Left lung (tissue), 10 donors: ENCODE results near the gene CACNA1I. TPM values are rescaled to one million over a fixed set of nuclear protein-coding genes. Genes with fewer than 3 reads are reported as not detected.

Experiments used
- ATAC-seq: fragments of 200-7000 bp; cut with Tn5 transposase; one replicate; pipeline ENCODE4 v1.9.1; 2020; ENCODE audit warnings: moderate library complexity
- DNase-seq, 4 donors: peaks; one replicate each; pipeline ENCODE4 v3.0.0-alpha.2; 2013 to 2020
- H3K27ac ChIP-seq, 2 donors: fragments of 200-600 bp; sonication (generic) in 1 of 2; one replicate each; pipeline versions ENCODE4 v1.5.0 to v1.8.0; 2020 to 2021
- H3K27me3 ChIP-seq, 2 donors: fragments of 200-600 bp; sonication (generic) in 1 of 2; one replicate each; pipeline versions ENCODE4 v1.5.0 to v1.8.0; 2020 to 2021
- H3K36me3 ChIP-seq, 2 donors: fragments of 200-600 bp; sonication (generic) in 1 of 2; one replicate each; pipeline versions ENCODE4 v1.5.0 to v1.8.0; 2020 to 2021
- H3K4me1 ChIP-seq, 2 donors: fragments of 200-600 bp; one replicate each; pipeline ENCODE4 v1.8.0; 2021
- H3K4me3 ChIP-seq, 2 donors: fragments of 200-600 bp; sonication (generic) in 1 of 2; one replicate each; pipeline versions ENCODE4 v1.5.0 to v1.8.0; 2020 to 2021; ENCODE audit warnings: mild to moderate bottlenecking in 1 of 2
- H3K9me3 ChIP-seq, 2 donors: fragments of 200-600 bp; sonication (generic) in 1 of 2; one replicate each; pipeline versions ENCODE4 v1.5.0 to v1.8.0; 2020 to 2021
- CTCF ChIP-seq, 2 donors: fragments of 200-600 bp; sonication (generic) in 1 of 2; IDR thresholded peaks; one replicate each; pipeline versions ENCODE4 v1.5.0 to v1.8.0; 2021; ENCODE audit warnings: antibody characterized with exemption in 2 of 2
- intact Hi-C, 2 donors: fragments of 100-400 bp; cut with DNase I; formaldehyde crosslinking; loops; one replicate each; pipeline versions ENCODE4 v1.11.2 to v1.14.2; 2022
- polyA plus RNA-seq, 6 donors: library from polyadenylated mRNA; unstranded; fragments of 120-200 nt; gene quantifications; one replicate each; pipeline ENCODE4 v1.2.1, GENCODE V29; 2013; ENCODE audit not compliant: insufficient read length in 6 of 6
- total RNA-seq, 2 donors: library from RNA; stranded (reverse); fragmentation: NEBNext Ultra II Directional; extraction: Animal tissue kit (Norgen Biotek cat#: 25700); gene quantifications; one replicate each; pipeline ENCODE4 v1.2.1, GENCODE V29; 2021
- donor health status: DM: no; HTN: yes; CAD: no.
- donor health status: DM: no; HTN: no; CAD: no.

The CACNA1I gene
- total and polyA plus RNA-seq, 8 donors = 0.03 to 0.35 (median 0.09) TPM

GRCh38 chr22:39545386-39546365 is 24.9 kb upstream of the CACNA1I start:
- intact Hi-C loops = loop anchor here in 1 of 2 donors (10.0 kb wide), 1 partner anchor 809 kb away; no protein-coding TSS in a partner anchor
- DNase-seq = peak in 1 of 4 donors; percentile 68
- ATAC-seq = peak; percentile 81
- Histone ChIP-seq H3K27ac (no peak overlapping the region), H3K4me3 (no peak overlapping the region), H3K27me3 (peaks cover 0 to 82% of the 10 kb centered on the region in 2 donors), H3K9me3 (no peaks in the 10 kb centered on the region), H3K36me3 (no peaks in the 10 kb centered on the region), H3K4me1 (no peaks in the 10 kb centered on the region)
- no peak for TF ChIP-seq CTCF (IDR thresholded peaks at IDR 0.05)

- intact Hi-C loops = loop anchor here in 1 of 2 donors (10.0 kb wide), 1 partner anchor 808 kb away; no protein-coding TSS in a partner anchor
These were observed 23.5 kb upstream of the CACNA1I start for GRCh38 chr22:39546889-39547586.

GRCh38 chr22:39547587-39547947 is 23.0 kb upstream of the CACNA1I start:
- TF ChIP-seq CTCF (IDR thresholded peaks at IDR 0.05) = no peak
- no peaks in the 10 kb centered on the region for H3K9me3 ChIP-seq
- DNase-seq (no peak), ATAC-seq (no peak)
- intact Hi-C loops = loop anchor here in 1 of 2 donors (10.0 kb wide), 1 partner anchor 807 kb away; no protein-coding TSS in a partner anchor
- no peak overlapping the region for H3K4me3 ChIP-seq
- no peaks in the 10 kb centered on the region for H3K4me1 ChIP-seq
- peaks cover 0 to 96% of the 10 kb centered on the region in 2 donors for H3K27me3 ChIP-seq
- H3K27ac ChIP-seq = no peak overlapping the region
- no peaks in the 10 kb centered on the region for H3K36me3 ChIP-seq

More at GRCh38 chr22:39546889-39547586, 23.5 kb upstream of the CACNA1I start:
- no peaks in the 10 kb centered on the region for H3K4me1 ChIP-seq
- no peak overlapping the region for H3K4me3 ChIP-seq
- peaks cover 0 to 95% of the 10 kb centered on the region in 2 donors for H3K27me3 ChIP-seq
- H3K9me3 ChIP-seq = no peaks in the 10 kb centered on the region
- ATAC-seq = no peak
- no peak for TF ChIP-seq CTCF (IDR thresholded peaks at IDR 0.05)
- no peaks in the 10 kb centered on the region for H3K36me3 ChIP-seq
- DNase-seq = no peak
- H3K27ac ChIP-seq = no peak overlapping the region

GRCh38 chr22:39553429-39553828 is 17.1 kb upstream of the CACNA1I start:
- DNase-seq = no peak
- no peaks in the 10 kb centered on the region for H3K9me3 ChIP-seq
- TF ChIP-seq CTCF (IDR thresholded peaks at IDR 0.05) = no peak
- H3K4me1 ChIP-seq = peaks cover 0 to 11% of the 10 kb centered on the region in 2 donors
- no peak overlapping the region for H3K4me3 ChIP-seq
- H3K27ac ChIP-seq = no peak overlapping the region
- intact Hi-C loops = no loop called here
- no peak for ATAC-seq
- H3K36me3 ChIP-seq = no peaks in the 10 kb centered on the region
- H3K27me3 ChIP-seq = peaks cover 19 to 96% of the 10 kb centered on the region in 2 donors

- H3K4me3 ChIP-seq = no peak overlapping the region
- H3K9me3 ChIP-seq = no peaks in the 10 kb centered on the region
- H3K27ac ChIP-seq = no peak overlapping the region
- H3K36me3 ChIP-seq = no peaks in the 10 kb centered on the region
- ATAC-seq = no peak
- H3K27me3 ChIP-seq = peaks cover 22 to 96% of the 10 kb centered on the region in 2 donors
- no peak for DNase-seq
- peaks cover 0 to 12% of the 10 kb centered on the region in 2 donors for H3K4me1 ChIP-seq
- TF ChIP-seq CTCF (IDR thresholded peaks at IDR 0.05) = no peak
- intact Hi-C loops = no loop called here
These were observed 16.4 kb upstream of the CACNA1I start for GRCh38 chr22:39554151-39554550.
